Stimulated activated naive CD8-positive, alpha-beta T cell treated with anti-CD3 and anti-CD28 coated beads, Interleukin-15, Interleukin-2, amounts not matched to agents 100 U/mL and 50 U/mL, for 24 hours (primary cell): Measurements from ENCODE around the gene CEP162.
A peak's percentile ranks its signal among the peaks of the same experiment; 100 is the strongest.
"Not testable (repeated sequence)": the region's sequence is repeated elsewhere in the genome, so short reads cannot be mapped to it uniquely, and the experiment has no call there.

ENCODE experiments used
- ATAC-seq: fragments of 150-1000 bp; cut with Tn5 transposase; one replicate; pipeline ENCODE4 v1.10.0; 2021
- DNase-seq: peaks from one replicate; pipeline ENCODE4 v3.0.0; 2021

Gene CEP162

GRCh38 chr6:84227434-84228197 is at the start of gene CEP162:
CEP162 (minus strand) TSS chr6:84227643; CDS start chr6:84226393, 1,250 bp downstream.
- ATAC-seq (peak; percentile 95), DNase-seq (peak; percentile 86)

GRCh38 chr6:84274856-84275255 is 47.4 kb upstream of the CEP162 start:
- ATAC-seq (no peak), DNase-seq (no peak)

- ATAC-seq (no peak), DNase-seq (no peak)
Measured at GRCh38 chr6:84273048-84273809, 45.8 kb upstream of the CEP162 start.

GRCh38 chr6:84272298-84272697 is 44.9 kb upstream of the CEP162 start:
- DNase-seq (no peak), ATAC-seq (no peak)

- no peak for ATAC-seq
- no peak for DNase-seq
Measured at GRCh38 chr6:84271061-84271716, 43.7 kb upstream of the CEP162 start.

GRCh38 chr6:84269947-84270733 is 42.7 kb upstream of the CEP162 start:
- no peak for ATAC-seq
- no peak for DNase-seq

GRCh38 chr6:84268781-84269180 is 41.3 kb upstream of the CEP162 start:
- ATAC-seq = no peak
- no peak for DNase-seq

GRCh38 chr6:84263557-84263956 is 36.1 kb upstream of the CEP162 start:
- DNase-seq (no peak), ATAC-seq (no peak)

- no peak for ATAC-seq
Measured at GRCh38 chr6:84260926-84261325, 33.5 kb upstream of the CEP162 start.

GRCh38 chr6:84260196-84260595 is 32.8 kb upstream of the CEP162 start:
- DNase-seq (no peak), ATAC-seq (no peak)

More at GRCh38 chr6:84260926-84261325, 33.5 kb upstream of the CEP162 start:
- no peak for DNase-seq

GRCh38 chr6:84258866-84259265 is 31.4 kb upstream of the CEP162 start:
- DNase-seq (no peak), ATAC-seq (no peak)

GRCh38 chr6:84258268-84258667 is 30.8 kb upstream of the CEP162 start:
- DNase-seq (no peak), ATAC-seq (no peak)

- ATAC-seq (no peak), DNase-seq (no peak)
Measured at GRCh38 chr6:84255641-84256040, 28.2 kb upstream of the CEP162 start.

GRCh38 chr6:84253380-84253779 is 25.9 kb upstream of the CEP162 start:
- no peak for ATAC-seq
- no peak for DNase-seq

- DNase-seq (no peak), ATAC-seq (no peak)
Measured at GRCh38 chr6:84251891-84252539, 24.6 kb upstream of the CEP162 start.

- ATAC-seq (no peak), DNase-seq (no peak)
Measured at GRCh38 chr6:84249724-84250123, 22.3 kb upstream of the CEP162 start.

GRCh38 chr6:84244416-84245081 is 17.1 kb upstream of the CEP162 start:
- not testable (repeated sequence) for ATAC-seq, DNase-seq

- no peak for ATAC-seq
- no peak for DNase-seq
Measured at GRCh38 chr6:84243240-84243639, 15.8 kb upstream of the CEP162 start.

- no peak for ATAC-seq
- DNase-seq = no peak
Measured at GRCh38 chr6:84242265-84242664, 14.8 kb upstream of the CEP162 start.

GRCh38 chr6:84228198-84228543 is 728 bp upstream of the CEP162 start:
- no peak for DNase-seq
- no peak for ATAC-seq

GRCh38 chr6:84227044-84227433 is 404 bp downstream of the CEP162 start:
- ATAC-seq = peak; percentile 1
- DNase-seq = no peak
